Measurements from ENCODE around the gene ISCU.

GRCh38 chr12:108560321-108560721, 2.1 kb upstream of the ISCU start:
- TF ChIP-seq POLR2A (IDR thresholded peaks at IDR 0.05; ENCODE audit: low read depth) (no peak), CTCF (IDR thresholded peaks at IDR 0.05) (no peak), POLR2AphosphoS5 (IDR thresholded peaks at IDR 0.05) (no peak), EP300 (IDR thresholded peaks at IDR 0.05) (no peak)

Measured in esophagus muscularis mucosa (tissue), 4 donors.